Right hindlimb (tissue), 1 donor: ENCODE measurements around the gene ADAMTS6.
A peak's percentile ranks its signal among the peaks of the same experiment; 100 is the strongest.

Source experiments
- DNase-seq: peaks from one replicate; pipeline ENCODE4 v3.0.0-alpha.2; 2018

Gene ADAMTS6

GRCh38 chr5:65101632-65102100, 380.1 kb downstream of the ADAMTS6 start:
- DNase-seq, result no peak

DNA sequence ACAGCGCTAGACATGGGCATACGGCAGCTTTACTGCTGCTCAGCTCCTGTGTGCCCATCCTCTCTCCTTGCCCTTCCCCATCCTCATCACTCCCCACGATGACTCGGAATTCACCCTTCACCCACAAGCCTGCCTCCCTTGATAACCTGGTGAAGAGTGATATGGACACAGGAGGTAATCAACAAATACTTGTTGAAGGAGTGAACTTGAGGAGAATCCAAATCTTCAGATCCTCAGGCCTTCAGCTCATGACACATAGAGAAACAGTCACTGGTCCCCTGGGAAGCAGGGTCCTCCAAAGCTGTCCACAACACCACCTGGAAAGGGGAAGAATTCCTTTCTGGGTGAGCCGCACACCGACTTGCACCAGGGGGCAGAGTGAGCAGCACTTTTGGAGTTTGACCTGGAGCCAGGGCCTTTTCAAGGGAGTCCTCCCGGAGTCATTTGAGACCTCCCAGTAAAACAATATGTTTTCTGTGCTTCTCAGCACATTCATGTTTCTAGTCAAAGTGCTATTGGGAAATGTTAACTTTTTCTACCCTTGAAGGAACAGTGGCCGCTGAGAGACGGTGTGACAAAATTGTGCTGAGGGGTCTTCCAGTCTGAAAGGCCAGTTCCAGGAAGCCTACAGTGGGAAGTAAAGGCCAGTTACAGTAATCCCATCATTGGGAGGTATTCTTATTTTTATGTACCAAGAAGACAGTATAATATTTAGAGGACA, 380.6 kb downstream of the ADAMTS6 start:
- peak; percentile 77 for DNase-seq
